Suprapubic skin (tissue), 3 donors: ENCODE data around the gene RDH14.

Source experiments
- CTCF ChIP-seq, 2 donors: fragments of 200-600 bp in 1 of 2; fragments of 450-650 bp in 1 of 2; sonication (generic) in 1 of 2; IDR thresholded peaks; one replicate each; pipeline ENCODE4 v1.5.1; 2016 to 2019; ENCODE audit warnings: antibody characterized with exemption in 2 of 2, mild to moderate bottlenecking in 1 of 2, moderate library complexity in 1 of 2
- POLR2AphosphoS5 ChIP-seq, 3 donors: sonication (generic); formaldehyde crosslinking; IDR thresholded peaks; one replicate each; pipeline ENCODE4 v1.6.1; 2017; ENCODE audit warnings: antibody characterized with exemption in 3 of 3

- TF ChIP-seq CTCF (IDR thresholded peaks at IDR 0.05), result no peak
- TF ChIP-seq POLR2AphosphoS5 (IDR thresholded peaks at IDR 0.05), result no peak
Observed at GRCh38 chr2:18545384-18545783, 15.1 kb downstream of the RDH14 start.
